Activated naive CD8-positive, alpha-beta T cell treated with anti-CD3 and anti-CD28 coated beads, Interleukin-2, amount 10 ng/mL, durations not matched to agents 7 days and 5 days (primary cell): ENCODE results near the gene MAP1LC3B2. TPM values are rescaled to one million over a fixed set of nuclear protein-coding genes. Genes with fewer than 3 reads are reported as not detected.

Source experiments
- ATAC-seq: fragments of 150-1000 bp; cut with Tn5 transposase; one replicate; pipeline ENCODE4 v1.10.0; 2021; ENCODE audit warnings: low read depth, moderate library complexity
- POLR2A ChIA-PET: fragments of 350-600 bp; sonication (Branson Sonifier 250); formaldehyde crosslinking; loops from one replicate; lab custom pipeline; 2021; ENCODE audit warnings: antibody characterized with exemption; lab: Charles Lee
- DNase-seq: peaks from one replicate; pipeline ENCODE4 v3.0.0; 2021
- H3K27ac Mint-ChIP-seq: one replicate; pipeline ENCODE4 v1.8.0; 2022; ENCODE audit warnings: mild to moderate bottlenecking, mixed read lengths
- H3K27me3 Mint-ChIP-seq: one replicate; pipeline ENCODE4 v1.8.0; 2022; ENCODE audit warnings: mild to moderate bottlenecking, moderate library complexity, mixed read lengths
- H3K36me3 Mint-ChIP-seq: one replicate; pipeline ENCODE4 v1.8.0; 2021; ENCODE audit warnings: mild to moderate bottlenecking, mixed read lengths
- H3K4me1 Mint-ChIP-seq: one replicate; pipeline ENCODE4 v1.8.0; 2021; ENCODE audit warnings: mixed read lengths
- H3K4me3 Mint-ChIP-seq: one replicate; pipeline ENCODE4 v1.8.0; 2022; ENCODE audit warnings: mild to moderate bottlenecking, moderate library complexity, mixed read lengths
- H3K9me3 Mint-ChIP-seq: one replicate; pipeline ENCODE4 v1.8.0; 2021; ENCODE audit warnings: mixed read lengths
- total RNA-seq, 2 experiments: library from RNA; stranded (reverse); gene quantifications; one replicate each; pipeline ENCODE4 v1.2.3, GENCODE V29; 2021

Gene MAP1LC3B2
- total RNA-seq, 2 experiments from 2014 or later, result 0.85 to 0.89 TPM

DNA sequence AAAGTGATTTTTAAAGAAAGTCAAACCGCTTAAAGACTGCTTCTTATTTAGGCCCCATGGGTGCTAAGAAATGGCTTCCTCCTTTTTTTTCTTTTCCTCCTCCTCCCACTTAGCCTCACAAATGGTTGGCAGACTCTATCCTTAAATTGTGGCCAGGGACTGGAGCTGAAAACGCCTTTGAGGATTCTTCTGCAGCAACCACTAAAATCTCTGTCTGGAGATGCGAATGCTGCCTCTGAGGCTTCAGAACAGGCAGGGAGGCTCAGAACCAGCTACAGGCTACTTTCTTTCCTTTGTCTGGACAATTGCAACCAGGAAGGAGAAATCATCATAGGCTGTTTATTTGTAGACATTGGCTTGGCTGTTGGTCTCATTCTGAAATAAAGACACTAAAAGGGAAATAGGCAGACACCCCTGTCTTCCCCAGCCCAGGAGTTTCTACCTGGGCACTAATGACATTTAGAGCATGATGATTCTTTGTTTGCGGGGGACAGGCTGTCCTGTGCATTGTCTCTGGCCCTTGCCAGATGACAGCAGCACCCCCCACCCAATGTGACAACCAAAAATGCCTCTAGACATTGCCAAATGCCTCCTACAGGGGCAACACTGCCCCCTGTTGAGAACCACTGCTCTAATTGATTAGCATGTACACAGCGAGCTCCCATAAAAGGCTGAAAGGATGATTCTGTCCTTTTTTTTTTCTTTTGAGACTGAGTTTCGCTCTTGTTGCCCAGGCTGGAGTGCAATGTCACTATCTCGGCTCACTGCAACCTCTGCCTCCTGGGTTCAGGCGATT, 50.3 kb downstream of the MAP1LC3B2 start:
- POLR2A ChIA-PET, result interaction anchor here (0.5 to 0.7 kb wide), 2 partner anchors 194 to 333 kb away, joined by 3 read pairs; no protein-coding TSS in a partner anchor
- Mint-ChIP-seq H3K4me1 (peaks cover 7% of the 10 kb centered on the region), H3K27me3 (peaks cover 2% of the 10 kb centered on the region), H3K36me3 (no peaks in the 10 kb centered on the region), H3K4me3 (no peak overlapping the region), H3K27ac (no peak overlapping the region), H3K9me3 (no peaks in the 10 kb centered on the region)
- no peak for ATAC-seq
- DNase-seq, result no peak

DNA sequence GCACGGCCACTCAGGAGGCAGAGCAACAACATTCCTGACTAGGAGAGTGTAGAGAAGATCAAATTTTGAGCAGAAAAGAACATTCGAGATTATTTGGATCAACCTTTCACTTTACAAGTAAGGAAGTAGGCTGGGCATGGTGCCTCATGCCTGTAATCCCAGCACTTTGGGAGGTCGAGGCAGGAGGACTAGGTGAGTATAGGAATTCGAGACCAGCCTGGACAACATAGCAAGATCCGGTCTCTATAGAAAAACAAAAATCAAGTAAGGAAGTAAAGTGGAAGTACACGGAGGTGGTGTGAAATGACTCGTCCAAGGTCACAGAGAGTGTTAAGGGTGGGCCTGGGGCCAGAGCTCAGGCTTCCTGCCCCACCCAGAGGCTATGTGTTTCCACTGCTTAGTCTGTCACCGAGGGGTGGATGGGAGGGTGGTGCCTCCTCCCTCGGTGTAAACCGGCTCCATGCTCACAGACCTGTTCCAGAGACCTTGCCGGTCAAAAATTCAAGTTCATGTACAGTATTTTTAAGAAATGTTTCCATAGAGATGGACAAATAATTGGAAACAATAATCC, 51.9 kb downstream of the MAP1LC3B2 start:
- H3K27ac Mint-ChIP-seq, result no peak overlapping the region
- DNase-seq (no peak), ATAC-seq (no peak)
- H3K4me3 Mint-ChIP-seq, result no peak overlapping the region
- POLR2A ChIA-PET, result no interaction called here
- no peaks in the 10 kb centered on the region for H3K9me3 Mint-ChIP-seq
- peaks cover 1% of the 10 kb centered on the region for H3K4me1 Mint-ChIP-seq
- H3K36me3 Mint-ChIP-seq, result no peaks in the 10 kb centered on the region
- no peaks in the 10 kb centered on the region for H3K27me3 Mint-ChIP-seq

DNA sequence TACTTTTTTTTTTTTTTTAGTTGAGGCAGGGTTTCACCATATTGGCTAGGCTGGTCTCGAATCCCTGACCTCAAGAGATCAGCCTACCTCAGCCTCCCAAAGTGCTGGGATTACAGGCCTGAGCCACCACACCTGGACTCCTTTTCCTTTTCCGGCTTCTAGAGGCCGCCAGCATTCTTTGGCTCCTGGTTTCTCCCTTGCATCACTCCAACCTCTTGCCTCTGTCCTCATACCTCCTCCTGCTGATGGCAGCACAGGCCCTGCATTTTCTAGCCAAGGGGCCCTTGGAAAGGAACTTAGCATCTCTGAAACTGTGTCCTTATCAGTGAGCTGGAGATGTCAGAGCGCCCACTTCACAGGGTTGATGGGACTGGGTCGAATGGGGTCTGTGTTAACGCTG, 53.3 kb downstream of the MAP1LC3B2 start:
- Mint-ChIP-seq H3K27me3 (no peaks in the 10 kb centered on the region), H3K4me3 (no peak overlapping the region), H3K9me3 (no peaks in the 10 kb centered on the region), H3K36me3 (no peaks in the 10 kb centered on the region), H3K27ac (peak overlapping the region; percentile 60), H3K4me1 (peaks cover 1% of the 10 kb centered on the region)
- DNase-seq, result no peak
- POLR2A ChIA-PET, result interaction anchor here (0.7 kb wide), 1 partner anchor 795 kb away, joined by 3 read pairs; no protein-coding TSS in a partner anchor
- ATAC-seq, result no peak

- POLR2A ChIA-PET, result no interaction called here
- no peaks in the 10 kb centered on the region for H3K9me3 Mint-ChIP-seq
- no peak for DNase-seq
- no peaks in the 10 kb centered on the region for H3K27me3 Mint-ChIP-seq
- no peak overlapping the region for H3K4me3 Mint-ChIP-seq
- no peaks in the 10 kb centered on the region for H3K36me3 Mint-ChIP-seq
- ATAC-seq, result no peak
- H3K27ac Mint-ChIP-seq, result no peak overlapping the region
- H3K4me1 Mint-ChIP-seq, result peaks cover 1% of the 10 kb centered on the region
Observed at GRCh38 chr12:116613256-116613655, 54.1 kb downstream of the MAP1LC3B2 start.

DNA sequence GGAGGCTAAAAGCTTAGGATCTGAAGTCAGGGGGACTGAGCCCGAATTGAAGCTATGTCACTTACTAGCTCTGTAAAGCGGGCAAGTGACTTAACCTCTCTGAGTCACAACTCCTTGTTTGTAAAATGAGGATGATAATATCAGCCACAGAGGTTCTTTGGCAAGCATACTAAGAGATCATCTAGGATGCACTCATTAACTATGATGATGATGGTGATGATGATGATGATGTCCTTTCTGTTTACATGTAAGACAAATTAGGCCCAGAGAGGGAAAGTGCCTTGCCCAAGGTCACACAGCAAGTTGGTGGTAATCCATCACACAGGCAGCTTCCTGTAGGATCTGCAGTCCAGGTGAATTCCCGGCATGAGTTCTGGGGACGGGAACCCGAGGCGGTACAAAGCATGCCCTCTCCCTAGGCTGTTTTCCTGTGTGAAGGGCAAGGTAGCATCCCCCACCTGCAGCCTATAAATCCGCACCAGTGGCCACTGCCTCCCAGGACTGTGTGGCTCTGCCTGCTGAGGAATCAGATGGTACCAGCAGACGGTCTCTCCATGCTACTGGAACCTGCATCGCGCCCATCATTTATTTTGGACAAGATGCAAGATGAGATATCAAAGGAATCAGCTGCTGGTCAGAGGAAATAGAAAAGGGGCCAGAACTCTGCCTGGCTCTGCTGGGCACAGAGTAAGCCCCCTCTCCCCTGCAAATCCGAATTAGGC, 55.2 kb downstream of the MAP1LC3B2 start:
- Mint-ChIP-seq H3K4me3 (no peak overlapping the region), H3K27me3 (peaks cover under 1% of the 10 kb centered on the region), H3K36me3 (no peaks in the 10 kb centered on the region), H3K9me3 (no peaks in the 10 kb centered on the region), H3K4me1 (peaks cover 1% of the 10 kb centered on the region), H3K27ac (no peak overlapping the region)
- no peak for DNase-seq
- POLR2A ChIA-PET, result no interaction called here
- no peak for ATAC-seq

DNA sequence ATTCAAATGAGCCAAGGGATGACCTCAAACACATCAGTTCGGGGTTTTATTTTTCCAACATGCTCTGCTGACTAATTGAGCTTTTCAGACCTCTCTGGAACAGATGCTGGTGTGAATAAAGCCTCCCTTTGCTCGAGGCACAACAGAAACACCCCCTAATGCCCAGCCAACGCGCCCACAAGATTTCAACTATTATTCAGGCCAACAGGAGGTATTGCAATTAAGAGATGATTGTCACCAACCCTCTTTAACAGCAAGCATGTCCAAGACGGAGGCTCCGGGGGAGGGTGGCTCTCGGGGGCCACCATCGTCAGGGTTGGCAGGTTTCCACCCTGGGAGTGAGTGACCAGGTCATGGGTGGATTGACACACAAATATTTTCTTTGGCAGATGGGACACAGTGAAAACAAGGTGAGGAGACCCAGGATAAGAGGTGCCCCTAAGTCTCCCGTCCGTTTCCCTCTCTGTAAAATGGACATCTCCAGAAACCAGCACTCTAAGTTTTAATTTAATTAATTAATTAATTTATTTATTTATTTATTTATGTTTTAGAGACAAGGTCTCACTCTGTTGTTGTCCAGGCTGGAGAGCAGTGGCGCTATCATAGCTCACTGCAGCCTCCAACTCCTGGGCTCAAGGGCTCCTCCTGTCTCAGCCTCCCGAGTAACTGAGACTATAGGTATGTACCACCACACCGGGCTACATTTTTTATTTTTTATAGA, 56.1 kb downstream of the MAP1LC3B2 start:
- Mint-ChIP-seq H3K9me3 (no peaks in the 10 kb centered on the region), H3K27me3 (peaks cover 2% of the 10 kb centered on the region), H3K36me3 (no peaks in the 10 kb centered on the region), H3K4me3 (no peak overlapping the region), H3K27ac (no peak overlapping the region), H3K4me1 (peaks cover 1% of the 10 kb centered on the region)
- no peak for DNase-seq
- no peak for ATAC-seq
- POLR2A ChIA-PET, result no interaction called here

- Mint-ChIP-seq H3K27ac (no peak overlapping the region), H3K4me1 (no peaks in the 10 kb centered on the region), H3K9me3 (no peaks in the 10 kb centered on the region), H3K36me3 (no peaks in the 10 kb centered on the region), H3K27me3 (peaks cover 2% of the 10 kb centered on the region), H3K4me3 (no peak overlapping the region)
- POLR2A ChIA-PET, result no interaction called here
- DNase-seq (no peak), ATAC-seq (no peak)
Observed at GRCh38 chr12:116616536-116617248, 57.5 kb downstream of the MAP1LC3B2 start.

- Mint-ChIP-seq H3K4me1 (no peaks in the 10 kb centered on the region), H3K27me3 (peaks cover 6% of the 10 kb centered on the region), H3K27ac (no peak overlapping the region), H3K36me3 (no peaks in the 10 kb centered on the region), H3K9me3 (peaks cover 8% of the 10 kb centered on the region), H3K4me3 (no peak overlapping the region)
- no peak for DNase-seq
- ATAC-seq, result no peak
- POLR2A ChIA-PET, result no interaction called here
Observed at GRCh38 chr12:116619246-116619645, 60.1 kb downstream of the MAP1LC3B2 start.

DNA sequence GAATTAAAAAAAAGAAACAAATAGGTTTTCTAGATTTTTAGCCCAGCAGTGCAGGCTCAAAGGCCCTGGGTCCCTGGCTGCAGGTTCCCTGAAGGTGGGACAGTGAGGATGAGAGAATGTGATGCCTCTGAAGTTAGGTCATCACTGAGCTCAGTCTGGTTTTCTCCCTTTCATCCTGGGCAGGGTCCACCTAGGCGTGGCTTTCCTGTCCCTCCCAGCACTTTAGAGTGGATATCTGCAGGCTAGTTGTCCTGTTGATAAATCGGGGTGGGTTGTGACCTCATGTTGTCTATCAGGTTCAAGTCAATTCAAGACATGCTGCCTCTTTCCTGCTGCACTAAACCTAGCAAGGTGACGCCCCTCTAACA, 60.9 kb downstream of the MAP1LC3B2 start:
- H3K9me3 Mint-ChIP-seq, result peaks cover 8% of the 10 kb centered on the region
- H3K4me3 Mint-ChIP-seq, result no peak overlapping the region
- H3K4me1 Mint-ChIP-seq, result no peaks in the 10 kb centered on the region
- DNase-seq (no peak), ATAC-seq (no peak)
- peaks cover 6% of the 10 kb centered on the region for H3K27me3 Mint-ChIP-seq
- no peak overlapping the region for H3K27ac Mint-ChIP-seq
- no peaks in the 10 kb centered on the region for H3K36me3 Mint-ChIP-seq
- POLR2A ChIA-PET, result no interaction called here

DNA sequence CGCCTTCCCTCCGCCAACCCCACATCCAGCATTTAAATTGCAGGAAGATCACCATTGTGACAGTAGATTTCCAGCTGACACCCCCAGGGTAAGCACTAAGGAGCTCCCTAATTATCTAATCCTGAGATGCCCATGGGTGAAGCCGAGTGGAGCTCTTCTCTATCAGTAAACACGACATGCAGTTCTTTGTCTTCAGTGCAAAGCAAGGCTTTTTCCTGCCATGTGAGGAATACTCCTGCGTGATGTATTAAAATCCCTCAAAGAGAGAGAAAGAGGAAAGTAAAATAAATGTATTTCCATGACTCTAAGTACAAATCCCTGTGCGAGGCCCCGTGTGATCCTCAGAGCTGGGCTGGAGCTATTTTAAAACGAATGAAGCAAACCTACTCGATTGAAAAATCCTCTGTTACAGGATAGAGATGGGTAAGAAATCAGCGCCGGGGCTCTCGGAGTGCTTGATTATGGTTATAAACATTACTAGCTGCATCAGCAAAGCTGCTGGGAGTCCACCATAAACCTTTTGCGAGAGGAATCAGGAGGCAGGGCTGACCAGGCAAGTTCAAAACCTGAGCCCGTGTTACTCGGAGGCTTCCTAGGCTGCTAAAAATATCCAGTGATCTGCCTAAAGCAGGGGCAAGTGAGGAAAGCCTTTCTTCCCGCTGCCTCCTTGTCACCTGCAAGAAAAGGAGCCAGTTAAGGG, 61.5 kb downstream of the MAP1LC3B2 start:
- Mint-ChIP-seq H3K27me3 (peaks cover 6% of the 10 kb centered on the region), H3K4me1 (no peaks in the 10 kb centered on the region), H3K9me3 (peaks cover 8% of the 10 kb centered on the region), H3K4me3 (no peak overlapping the region), H3K36me3 (no peaks in the 10 kb centered on the region), H3K27ac (no peak overlapping the region)
- POLR2A ChIA-PET, result no interaction called here
- no peak for DNase-seq
- ATAC-seq, result no peak

DNA sequence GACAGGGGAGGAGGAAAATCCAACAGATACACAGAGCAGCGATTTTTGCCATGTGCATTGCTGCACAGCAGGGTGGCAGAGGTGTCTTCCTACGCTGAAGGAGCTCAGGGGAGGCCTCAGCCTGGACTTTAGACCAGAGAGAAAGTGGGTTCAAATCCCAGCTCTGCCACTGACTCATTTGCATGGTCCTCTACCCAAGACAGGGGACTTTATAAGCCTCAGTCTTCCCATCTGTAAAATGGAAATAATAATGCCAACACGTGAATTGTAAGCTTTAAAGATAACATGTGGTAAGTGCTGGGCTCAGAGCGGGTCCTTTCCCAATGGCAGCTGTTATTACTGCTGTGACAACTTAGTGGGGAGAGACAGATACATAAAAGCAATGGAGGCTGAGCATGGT, 62.0 kb downstream of the MAP1LC3B2 start:
- no peaks in the 10 kb centered on the region for H3K36me3 Mint-ChIP-seq
- no peak overlapping the region for H3K27ac Mint-ChIP-seq
- H3K9me3 Mint-ChIP-seq, result peaks cover 8% of the 10 kb centered on the region
- ATAC-seq (no peak), DNase-seq (no peak)
- no peak overlapping the region for H3K4me3 Mint-ChIP-seq
- peaks cover 6% of the 10 kb centered on the region for H3K27me3 Mint-ChIP-seq
- H3K4me1 Mint-ChIP-seq, result no peaks in the 10 kb centered on the region
- POLR2A ChIA-PET, result interaction anchor here (0.7 kb wide), 1 partner anchor 710 kb away, joined by 3 read pairs; no protein-coding TSS in a partner anchor

GRCh38 chr12:116624516-116624915, 65.3 kb downstream of the MAP1LC3B2 start:
- Mint-ChIP-seq H3K4me1 (no peaks in the 10 kb centered on the region), H3K36me3 (no peaks in the 10 kb centered on the region), H3K27ac (no peak overlapping the region), H3K4me3 (no peak overlapping the region), H3K9me3 (peaks cover 8% of the 10 kb centered on the region), H3K27me3 (peaks cover 6% of the 10 kb centered on the region)
- DNase-seq (no peak), ATAC-seq (no peak)
- POLR2A ChIA-PET, result no interaction called here
